Parathyroid adenoma (tissue), 2 donors: ENCODE data around the gene TRIM46.
"Not testable (repeated sequence)": the region's sequence is repeated elsewhere in the genome, so short reads cannot be mapped to it uniquely, and the experiment has no call there.

ENCODE experiments used
- H2AFZ ChIP-seq: fragments of 300-600 bp; sonication (generic); one replicate; pipeline ENCODE4 v1.7.0; 2017; ENCODE audit warnings: antibody characterized with exemption, mild to moderate bottlenecking
- H3K27ac ChIP-seq: fragments of 300-600 bp; sonication (generic); one replicate; pipeline ENCODE4 v1.7.0; 2017
- H3K27me3 ChIP-seq: fragments of 300-600 bp; sonication (generic); one replicate; pipeline ENCODE4 v1.7.0; 2017; ENCODE audit warnings: low read length; ENCODE audit not compliant: control insufficient read depth, insufficient read depth
- H3K36me3 ChIP-seq: fragments of 300-600 bp; sonication (generic); one replicate; pipeline ENCODE4 v1.7.0; 2017; ENCODE audit warnings: low read length; ENCODE audit not compliant: control insufficient read depth, insufficient read depth
- H3K4me1 ChIP-seq: fragments of 300-600 bp; sonication (generic); one replicate; pipeline ENCODE4 v1.7.0; 2017; ENCODE audit warnings: control low read depth
- H3K4me2 ChIP-seq: fragments of 300-600 bp; sonication (generic); one replicate; pipeline ENCODE4 v1.7.0; 2017; ENCODE audit warnings: low read length
- H3K4me3 ChIP-seq: fragments of 300-600 bp; sonication (generic); one replicate; pipeline ENCODE4 v1.7.0; 2017; ENCODE audit warnings: low read depth, low read length
- H3K79me2 ChIP-seq: fragments of 300-600 bp; sonication (generic); one replicate; pipeline ENCODE4 v1.7.0; 2017; ENCODE audit warnings: control low read depth
- H3K9ac ChIP-seq: fragments of 300-600 bp; sonication (generic); one replicate; pipeline ENCODE4 v1.7.0; 2017; ENCODE audit warnings: mild to moderate bottlenecking
- H3K9me3 ChIP-seq: fragments of 300-600 bp; sonication (generic); one replicate; pipeline ENCODE4 v1.7.0; 2017; ENCODE audit warnings: low read length; ENCODE audit not compliant: control insufficient read depth
- CTCF ChIP-seq: fragments of 300-600 bp; sonication (generic); IDR thresholded peaks from one replicate; pipeline ENCODE4 v1.7.0; 2017; ENCODE audit warnings: antibody characterized with exemption, mild to moderate bottlenecking
- donor health status: primary hyperparathyroidism.

The TRIM46 gene

GRCh38 chr1:155193275-155193990, 19.8 kb downstream of the TRIM46 start:
- H3K27me3 ChIP-seq: no peaks in the 10 kb centered on the region
- H3K9me3 ChIP-seq: no peaks in the 10 kb centered on the region
- H3K4me1 ChIP-seq: no peaks in the 10 kb centered on the region
- peak overlapping the region; percentile 70 for H3K4me3 ChIP-seq
- no peaks in the 10 kb centered on the region for H3K79me2 ChIP-seq
- peak overlapping the region; percentile 98 for H3K4me2 ChIP-seq
- H3K27ac ChIP-seq: peak overlapping the region; percentile 53
- peak overlapping the region; percentile 66 for H2AFZ ChIP-seq
- no peaks in the 10 kb centered on the region for H3K36me3 ChIP-seq
- no peak overlapping the region for H3K9ac ChIP-seq
- peak; percentile 95 for TF ChIP-seq CTCF

- not testable (repeated sequence) for H3K79me2 ChIP-seq, H3K9me3 ChIP-seq, H3K9ac ChIP-seq, H3K36me3 ChIP-seq, H3K4me1 ChIP-seq, H3K27me3 ChIP-seq
- H3K4me3 ChIP-seq: peak overlapping the region; percentile 70
- H2AFZ ChIP-seq: peak overlapping the region; percentile 66
- peak overlapping the region; percentile 98 for H3K4me2 ChIP-seq
- H3K27ac ChIP-seq: peak overlapping the region; percentile 53
These were observed 20.3 kb downstream of the TRIM46 start for GRCh38 chr1:155193991-155194240.

GRCh38 chr1:155195201-155196102, 21.8 kb downstream of the TRIM46 start:
- no peaks in the 10 kb centered on the region for H3K9me3 ChIP-seq
- no peak overlapping the region for H3K9ac ChIP-seq
- no peaks in the 10 kb centered on the region for H3K36me3 ChIP-seq
- peak overlapping the region; percentile 36 for H3K27ac ChIP-seq
- H3K27me3 ChIP-seq: no peaks in the 10 kb centered on the region
- TF ChIP-seq CTCF: no peak
- no peak overlapping the region for H2AFZ ChIP-seq
- no peaks in the 10 kb centered on the region for H3K4me1 ChIP-seq
- no peaks in the 10 kb centered on the region for H3K79me2 ChIP-seq
- H3K4me3 ChIP-seq: peak overlapping the region; percentile 70
- H3K4me2 ChIP-seq: peak overlapping the region; percentile 98

- Histone ChIP-seq H2AFZ (no peak overlapping the region), H3K36me3 (no peaks in the 10 kb centered on the region), H3K4me2 (no peak overlapping the region), H3K4me1 (no peaks in the 10 kb centered on the region), H3K27me3 (no peaks in the 10 kb centered on the region), H3K27ac (no peak overlapping the region), H3K79me2 (no peaks in the 10 kb centered on the region), H3K9me3 (no peaks in the 10 kb centered on the region), H3K4me3 (no peak overlapping the region), H3K9ac (no peak overlapping the region)
- TF ChIP-seq CTCF: no peak
These were observed 22.6 kb downstream of the TRIM46 start for GRCh38 chr1:155196103-155196892.
